HG03159 (cell line): ENCODE results near the gene UBE2B.

ENCODE experiments used
- ATAC-seq: cut with Tn5 transposase; IDR thresholded peaks from one replicate; pipeline ENCODE4 v1.9.1; 2021; ENCODE audit warnings: mild to moderate bottlenecking, moderate library complexity; ENCODE audit not compliant: unreplicated experiment

Gene UBE2B

DNA sequence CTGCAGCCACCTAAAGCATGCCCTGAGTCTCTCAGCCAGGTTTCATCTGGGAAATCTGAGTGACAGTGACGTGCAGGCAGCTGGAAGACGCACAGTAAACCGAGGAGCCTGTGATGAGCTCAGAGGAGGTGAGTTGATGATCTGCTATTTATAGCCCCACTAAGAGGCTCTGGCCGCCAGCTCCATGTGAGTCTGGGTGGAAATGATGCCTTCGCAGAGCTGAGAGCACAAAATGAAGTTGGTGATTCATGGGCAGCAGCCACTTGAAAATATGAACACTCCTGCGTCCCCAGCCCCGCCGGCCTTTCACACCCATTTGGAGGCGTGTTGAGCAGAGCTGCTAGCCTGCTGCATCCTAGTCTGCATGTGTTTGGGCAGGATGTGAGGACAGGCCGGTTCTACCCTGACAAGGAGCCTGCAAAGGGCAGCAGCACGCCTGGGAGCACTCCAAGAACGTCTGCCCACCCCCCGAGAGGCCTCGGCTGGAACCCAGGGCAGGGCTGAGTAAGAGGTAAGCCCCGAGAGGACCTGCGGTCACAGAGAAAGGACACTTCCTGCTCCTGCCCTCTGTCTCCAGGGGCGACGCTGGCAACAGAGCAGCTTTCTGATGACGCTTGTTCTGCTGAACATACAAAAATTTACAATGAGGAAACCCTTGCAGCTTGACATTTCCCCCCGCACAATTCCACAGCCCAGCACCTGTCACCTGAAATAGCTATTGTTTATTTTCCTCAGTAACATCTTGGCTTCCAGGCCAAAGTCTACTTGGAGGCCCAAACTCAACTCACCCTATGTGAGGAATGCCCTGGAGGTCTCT lies 65.4 kb downstream of the UBE2B start:
- ATAC-seq: peak; percentile 88

DNA sequence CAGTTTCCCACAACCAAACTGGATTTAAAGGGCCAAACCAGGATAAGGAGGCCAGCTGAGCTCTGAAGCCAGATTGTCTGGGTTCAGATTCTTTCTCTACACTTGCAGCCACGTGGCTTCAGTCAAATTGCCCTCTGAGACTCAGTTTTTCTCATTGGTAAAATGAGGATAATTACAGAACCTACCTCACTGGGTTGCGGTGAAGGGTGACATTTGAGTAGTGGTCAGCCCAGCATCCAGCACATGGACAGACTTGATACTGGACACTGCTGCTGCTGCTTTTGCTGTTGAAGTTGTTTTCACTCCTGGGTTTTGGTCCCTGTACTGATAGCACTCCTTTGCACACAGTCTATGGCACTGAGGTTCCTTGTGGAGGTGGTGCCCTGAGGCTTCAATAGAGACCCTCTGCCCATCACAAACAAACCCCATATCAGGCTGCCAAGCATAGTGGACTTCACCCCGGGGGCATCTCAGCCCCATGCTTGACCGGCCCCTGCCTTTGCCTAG lies 66.0 kb downstream of the UBE2B start:
- no peak for ATAC-seq

DNA sequence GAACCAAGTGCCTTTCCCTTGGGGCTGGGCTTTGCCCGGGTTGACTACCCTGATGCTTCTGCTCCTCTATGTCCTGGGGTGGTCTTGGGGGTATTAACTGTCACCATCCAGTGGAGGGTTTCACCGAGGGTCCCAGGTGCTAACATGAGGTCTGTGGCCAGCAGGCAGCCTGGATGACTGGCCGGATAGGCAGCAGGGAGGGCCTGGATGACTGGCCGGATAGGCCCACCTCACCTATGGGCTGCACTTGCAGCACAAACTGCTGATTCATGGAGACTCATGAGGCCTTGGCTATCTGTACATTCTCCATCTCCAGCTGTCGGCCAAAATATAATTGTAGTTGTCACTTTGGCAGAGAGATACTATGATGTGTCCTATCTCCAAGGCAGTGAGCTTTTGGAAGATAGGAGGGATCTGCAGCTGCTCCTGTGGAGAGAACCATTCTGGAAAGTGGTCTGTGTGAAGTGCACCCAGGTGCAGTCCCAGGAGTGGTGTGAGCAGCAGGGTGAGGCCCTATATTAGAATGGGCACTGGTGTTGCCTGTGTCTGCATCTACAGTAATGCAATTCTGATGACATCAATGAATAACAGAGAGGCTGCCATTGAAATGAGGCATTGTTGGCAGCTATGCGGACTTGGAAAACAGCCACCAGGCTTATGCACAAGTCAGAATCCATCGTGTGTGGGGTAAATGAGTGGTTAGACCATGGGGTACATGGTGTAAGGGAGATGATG lies 66.6 kb downstream of the UBE2B start:
- no peak for ATAC-seq

DNA sequence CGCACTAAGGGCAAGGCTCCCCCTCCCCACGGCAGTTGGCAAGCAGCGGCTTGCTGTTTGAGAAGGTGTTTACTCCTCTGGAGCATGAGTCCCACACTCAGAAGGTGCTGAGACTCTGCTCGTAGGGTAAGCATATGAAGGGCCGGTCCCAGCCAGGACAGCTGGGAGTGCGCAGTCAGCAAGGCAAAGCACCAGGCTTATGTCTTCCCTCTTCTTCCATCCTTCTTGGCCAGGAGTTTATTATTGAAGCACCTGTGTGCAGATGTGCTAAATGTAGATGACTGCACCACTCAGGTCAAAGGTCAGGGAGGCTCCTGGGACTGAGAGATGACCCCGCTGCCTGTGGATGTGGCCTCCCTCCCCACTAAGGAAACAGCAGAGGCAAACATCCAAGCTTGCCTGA lies 67.4 kb downstream of the UBE2B start:
- ATAC-seq: no peak

DNA sequence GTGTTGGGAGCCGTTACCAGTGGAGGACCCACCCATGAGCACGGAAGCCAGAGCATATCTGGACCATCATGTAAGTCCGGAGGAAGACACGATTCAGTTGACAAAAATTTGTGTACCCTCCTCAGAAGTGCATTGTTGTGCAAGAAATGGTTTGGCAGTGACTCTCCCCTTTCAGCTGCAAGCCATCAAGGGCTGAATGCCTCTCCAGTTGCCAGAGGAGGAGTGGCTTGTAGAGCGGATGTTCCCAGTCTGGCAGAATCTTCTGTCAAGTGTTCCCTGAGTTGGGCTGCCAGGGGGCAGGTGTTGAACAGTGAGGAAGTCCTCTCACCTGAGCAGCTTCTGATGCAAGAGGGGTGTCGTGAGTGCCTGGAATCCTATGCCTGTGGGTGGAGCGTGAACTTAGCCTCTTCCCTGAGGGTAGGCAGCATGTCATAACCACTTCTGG lies 67.9 kb downstream of the UBE2B start:
- no peak for ATAC-seq

DNA sequence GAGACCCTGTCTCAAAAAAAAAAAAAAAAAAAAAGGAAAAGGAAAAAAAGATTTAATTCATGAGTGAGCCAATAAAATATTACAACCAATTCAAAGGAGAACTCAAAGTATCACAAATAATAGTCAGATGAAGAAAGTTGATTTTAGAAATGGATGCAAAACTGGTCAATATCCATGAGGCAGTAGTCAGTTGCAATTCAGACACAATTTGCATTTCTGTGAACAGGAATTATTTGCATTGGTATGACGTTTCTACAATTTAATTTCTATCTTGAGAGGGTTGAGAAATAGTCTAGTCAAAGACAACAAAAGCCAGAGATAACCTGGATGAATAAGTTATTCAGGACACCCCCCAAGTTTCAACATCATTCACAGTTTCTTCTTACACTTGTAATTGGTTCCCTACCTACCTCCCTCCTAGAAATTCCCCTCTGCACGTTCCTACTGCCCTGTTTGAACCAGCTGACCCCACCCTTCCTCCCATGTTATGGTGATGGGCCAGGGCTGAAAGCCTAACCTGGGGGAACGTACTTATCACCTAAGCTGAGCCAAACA lies 68.9 kb downstream of the UBE2B start:
- ATAC-seq: no peak
